ENCODE data around the gene FAM131C.

FAM131C gene

GRCh38 chr1:16064536-16065268, 8.7 kb downstream of the FAM131C start:
- H3K4me1 ChIP-seq (ENCODE audit: control insufficient read depth, insufficient read depth, low read length) = no peaks in the 10 kb centered on the region
- no peak overlapping the region for H3K4me3 ChIP-seq (ENCODE audit: low read depth, low read length)
- H3K27ac ChIP-seq (ENCODE audit: extremely low read depth, low read depth, low read length) = no peak overlapping the region
- ChIA-PET POLR2A (no interaction called here), CTCF (interaction anchor here (0.7 to 1.4 kb wide), 3 partner anchors 9 to 55 kb away, joined by 3 to 8 read pairs (median 4); no protein-coding TSS in a partner anchor)
- no peaks in the 10 kb centered on the region for H3K9me3 ChIP-seq (ENCODE audit: control insufficient read depth, insufficient read depth, low read depth, low read length)
- no peaks in the 10 kb centered on the region for H3K36me3 ChIP-seq (ENCODE audit: control insufficient read depth in 2 of 2, insufficient read depth in 1 of 2, low read length in 2 of 2)
- TF ChIP-seq ZNF600 (tag by site-specific recombination; IDR thresholded peaks at IDR 0.05) = 0 out of 2 replicates have a peak, but pooled peaks have one; percentile 26
- peak; percentile 41; the same call in 1 of the 2 replicates for TF ChIP-seq ZNF335 (tag by site-specific recombination; conservative IDR thresholded peaks at IDR 0.05)
- TF ChIP-seq SETDB1 (IDR thresholded peaks at IDR 0.05; ENCODE audit: insufficient read length, low read length) = no peak
- no peak for TF ChIP-seq FEZF1 (tag by site-specific recombination; IDR thresholded peaks at IDR 0.05)
- no peak for TF ChIP-seq ZNF610 (tag by site-specific recombination; IDR thresholded peaks at IDR 0.05; ENCODE audit: borderline replicate concordance)
- TF ChIP-seq CTCF (tag by site-specific recombination; IDR thresholded peaks at IDR 0.05) = 0 out of 2 replicates have a peak, but pooled peaks have one; percentile 13

GRCh38 chr1:16063921-16064320, 9.5 kb downstream of the FAM131C start:
- TF ChIP-seq ZNF292 (tag by site-specific recombination; IDR thresholded peaks at IDR 0.05; ENCODE audit: borderline replicate concordance, low read depth) = no peak
- TF ChIP-seq PBX3 (CRISPR knock-in tag; IDR thresholded peaks at IDR 0.05) = no peak
- TF ChIP-seq WT1 (tag by site-specific recombination; IDR thresholded peaks at IDR 0.05) = no peak
- TF ChIP-seq ZNF132 (tag by site-specific recombination; IDR thresholded peaks at IDR 0.05; ENCODE audit: borderline replicate concordance) = no peak
- TF ChIP-seq ZNF26 (tag by site-specific recombination; IDR thresholded peaks at IDR 0.05) = no peak
- TF ChIP-seq ZNF561 (tag by site-specific recombination; IDR thresholded peaks at IDR 0.05; ENCODE audit: borderline replicate concordance) = no peak
- TF ChIP-seq ZNF157 (tag by site-specific recombination; IDR thresholded peaks at IDR 0.05) = no peak
- TF ChIP-seq REST (tag by site-specific recombination; IDR thresholded peaks at IDR 0.05) = no peak
- no peak for TF ChIP-seq ATF2 (tag by site-specific recombination; IDR thresholded peaks at IDR 0.05; ENCODE audit: low read depth)
- TF ChIP-seq ZBTB21 (tag by site-specific recombination; IDR thresholded peaks at IDR 0.05) = no peak
- no peak for TF ChIP-seq ZNF449 (tag by site-specific recombination; IDR thresholded peaks at IDR 0.05)
- TF ChIP-seq BCL11B (tag by site-specific recombination; IDR thresholded peaks at IDR 0.05; ENCODE audit: low read depth) = no peak
- no peak for TF ChIP-seq ZNF133 (tag by site-specific recombination; IDR thresholded peaks at IDR 0.05)
- Histone ChIP-seq H3K36me3 (ENCODE audit: control insufficient read depth in 2 of 2, insufficient read depth in 1 of 2, low read length in 2 of 2) (no peaks in the 10 kb centered on the region), H3K4me1 (ENCODE audit: control insufficient read depth, insufficient read depth, low read length) (no peaks in the 10 kb centered on the region), H3K9me3 (ENCODE audit: control insufficient read depth, insufficient read depth, low read depth, low read length) (no peaks in the 10 kb centered on the region), H3K27ac (ENCODE audit: extremely low read depth, low read depth, low read length) (no peak overlapping the region), H3K4me3 (ENCODE audit: low read depth, low read length) (no peak overlapping the region)
- CTCF ChIA-PET = interaction anchor here (1.1 to 1.4 kb wide), 2 partner anchors 8 to 54 kb away, joined by 4 to 8 read pairs; no protein-coding TSS in a partner anchor
- POLR2A ChIA-PET = no interaction called here
